ENCODE data around the gene GUK1.

Gene GUK1

GRCh38 chr1:228095161-228095560 lies 44.9 kb upstream of the GUK1 start:
- H3K4me3 ChIP-seq (ENCODE audit: low read length) = no peak overlapping the region
- H3F3A ChIP-seq (ENCODE audit: insufficient read depth, low read length) = peaks cover 45% of the 10 kb centered on the region
- TF ChIP-seq, protein P1, sequence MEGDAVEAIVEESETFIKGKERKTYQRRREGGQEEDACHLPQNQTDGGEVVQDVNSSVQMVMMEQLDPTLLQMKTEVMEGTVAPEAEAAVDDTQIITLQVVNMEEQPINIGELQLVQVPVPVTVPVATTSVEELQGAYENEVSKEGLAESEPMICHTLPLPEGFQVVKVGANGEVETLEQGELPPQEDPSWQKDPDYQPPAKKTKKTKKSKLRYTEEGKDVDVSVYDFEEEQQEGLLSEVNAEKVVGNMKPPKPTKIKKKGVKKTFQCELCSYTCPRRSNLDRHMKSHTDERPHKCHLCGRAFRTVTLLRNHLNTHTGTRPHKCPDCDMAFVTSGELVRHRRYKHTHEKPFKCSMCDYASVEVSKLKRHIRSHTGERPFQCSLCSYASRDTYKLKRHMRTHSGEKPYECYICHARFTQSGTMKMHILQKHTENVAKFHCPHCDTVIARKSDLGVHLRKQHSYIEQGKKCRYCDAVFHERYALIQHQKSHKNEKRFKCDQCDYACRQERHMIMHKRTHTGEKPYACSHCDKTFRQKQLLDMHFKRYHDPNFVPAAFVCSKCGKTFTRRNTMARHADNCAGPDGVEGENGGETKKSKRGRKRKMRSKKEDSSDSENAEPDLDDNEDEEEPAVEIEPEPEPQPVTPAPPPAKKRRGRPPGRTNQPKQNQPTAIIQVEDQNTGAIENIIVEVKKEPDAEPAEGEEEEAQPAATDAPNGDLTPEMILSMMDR (IDR thresholded peaks at IDR 0.05; ENCODE audit: low read length) = no peak
- no peak for TF ChIP-seq EZH2phosphoT487 (IDR thresholded peaks at IDR 0.05; ENCODE audit: low read length)
- TF ChIP-seq EZH2 (optimal IDR thresholded peaks at IDR 0.05; ENCODE audit: low read depth, low read length) = no peak
- H3K79me2 ChIP-seq (ENCODE audit: low read length) = peaks cover 100% of the 10 kb centered on the region
- H3K9me3 ChIP-seq (replicated peaks; ENCODE audit: insufficient read depth, low read length) = no peaks in the 10 kb centered on the region
- peaks cover 40% of the 10 kb centered on the region for H3K36me3 ChIP-seq (replicated peaks; ENCODE audit: insufficient read depth, low read length)
- peaks cover 94% of the 10 kb centered on the region for H4K20me1 ChIP-seq (ENCODE audit: insufficient read depth, low read length)
- no peaks in the 10 kb centered on the region for H3K9me2 ChIP-seq (replicated peaks; ENCODE audit: insufficient read depth, low read length)
- H3K27me3 ChIP-seq (replicated peaks; ENCODE audit: insufficient read depth, low read length) = no peaks in the 10 kb centered on the region
- no peak overlapping the region for H2AFZ ChIP-seq (ENCODE audit: low read length)
- DNase-seq = no peak
- no peak overlapping the region for H3K27ac ChIP-seq (ENCODE audit: low read length)
- H3K4me2 ChIP-seq (ENCODE audit: low read depth, low read length) = no peak overlapping the region
- H3K4me1 ChIP-seq (ENCODE audit: low read length) = peaks cover 16% of the 10 kb centered on the region
- no peak overlapping the region for H3K9ac ChIP-seq (ENCODE audit: low read length)

GRCh38 chr1:228095938-228096337 lies 44.1 kb upstream of the GUK1 start:
- Histone ChIP-seq H3K9me2 (replicated peaks; ENCODE audit: insufficient read depth, low read length) (no peaks in the 10 kb centered on the region), H3K4me1 (ENCODE audit: low read length) (peaks cover 8% of the 10 kb centered on the region), H3F3A (ENCODE audit: insufficient read depth, low read length) (peaks cover 45% of the 10 kb centered on the region), H3K79me2 (ENCODE audit: low read length) (peaks cover 98% of the 10 kb centered on the region), H3K27me3 (replicated peaks; ENCODE audit: insufficient read depth, low read length) (no peaks in the 10 kb centered on the region), H3K4me3 (ENCODE audit: low read length) (no peak overlapping the region), H3K27ac (ENCODE audit: low read length) (no peak overlapping the region), H3K9me3 (replicated peaks; ENCODE audit: insufficient read depth, low read length) (no peaks in the 10 kb centered on the region), H3K4me2 (ENCODE audit: low read depth, low read length) (no peak overlapping the region), H3K9ac (ENCODE audit: low read length) (no peak overlapping the region), H3K36me3 (replicated peaks; ENCODE audit: insufficient read depth, low read length) (peaks cover 40% of the 10 kb centered on the region), H4K20me1 (ENCODE audit: insufficient read depth, low read length) (peaks cover 90% of the 10 kb centered on the region), H2AFZ (ENCODE audit: low read length) (no peak overlapping the region)
- no peak for DNase-seq
- TF ChIP-seq, protein P1 (IDR thresholded peaks at IDR 0.05; ENCODE audit: low read length) = no peak
- TF ChIP-seq EZH2 (optimal IDR thresholded peaks at IDR 0.05; ENCODE audit: low read depth, low read length) = no peak
- TF ChIP-seq EZH2phosphoT487 (IDR thresholded peaks at IDR 0.05; ENCODE audit: low read length) = no peak

DNA sequence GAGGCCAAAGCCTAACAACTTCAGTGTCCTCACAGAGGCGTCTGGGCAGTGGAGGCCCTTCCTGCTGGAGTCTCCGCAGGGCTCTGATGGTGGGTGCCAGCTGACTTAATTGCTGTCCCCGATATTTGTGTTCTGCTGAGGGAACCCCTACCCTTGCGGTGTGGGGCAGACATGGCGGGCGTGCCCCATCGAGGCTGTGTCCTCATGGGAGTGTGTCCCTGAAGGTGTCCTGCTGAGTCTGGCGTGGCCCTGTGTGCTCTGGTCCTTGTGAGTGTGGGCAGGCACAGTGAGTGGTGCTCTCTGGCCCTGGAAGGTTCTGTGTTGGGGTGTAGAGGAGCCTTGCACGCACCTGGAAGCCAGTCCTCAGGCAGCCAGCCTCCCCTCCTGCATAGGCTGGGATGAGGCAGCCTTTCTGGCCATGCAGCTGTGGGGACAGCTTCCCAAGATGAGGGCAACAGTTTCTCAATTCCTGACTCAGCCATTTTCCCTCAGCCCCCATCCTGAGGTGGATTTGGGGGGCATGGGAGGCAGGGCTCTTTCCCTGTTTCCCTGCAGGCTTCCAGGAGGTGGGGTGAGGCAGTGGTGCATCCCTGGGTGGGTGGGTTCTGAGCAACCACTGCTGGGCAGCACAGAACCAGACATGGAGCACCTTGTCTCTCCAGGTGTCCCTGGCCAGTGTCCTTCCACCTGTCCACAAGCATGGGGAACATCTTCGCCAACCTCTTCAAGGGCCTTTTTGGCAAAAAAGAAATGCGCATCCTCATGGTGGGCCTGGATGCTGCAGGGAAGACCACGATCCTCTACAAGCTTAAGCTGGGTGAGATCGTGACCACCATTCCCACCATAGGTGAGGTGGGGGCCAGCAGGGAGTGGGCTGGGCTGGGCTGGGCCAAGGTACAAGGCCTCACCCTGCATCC lies 43.4 kb upstream of the GUK1 start:
- Histone ChIP-seq H3K27me3 (replicated peaks; ENCODE audit: insufficient read depth, low read length) (no peaks in the 10 kb centered on the region), H3K36me3 (replicated peaks; ENCODE audit: insufficient read depth, low read length) (peaks cover 36% of the 10 kb centered on the region), H2AFZ (ENCODE audit: low read length) (no peak overlapping the region), H3K4me3 (ENCODE audit: low read length) (no peak overlapping the region), H4K20me1 (ENCODE audit: insufficient read depth, low read length) (peaks cover 83% of the 10 kb centered on the region), H3K4me1 (ENCODE audit: low read length) (peaks cover 4% of the 10 kb centered on the region), H3K79me2 (ENCODE audit: low read length) (peaks cover 98% of the 10 kb centered on the region), H3K9me3 (replicated peaks; ENCODE audit: insufficient read depth, low read length) (no peaks in the 10 kb centered on the region), H3K9ac (ENCODE audit: low read length) (no peak overlapping the region), H3K27ac (ENCODE audit: low read length) (no peak overlapping the region), H3K4me2 (ENCODE audit: low read depth, low read length) (no peak overlapping the region), H3F3A (ENCODE audit: insufficient read depth, low read length) (peaks cover 49% of the 10 kb centered on the region), H3K9me2 (replicated peaks; ENCODE audit: insufficient read depth, low read length) (no peaks in the 10 kb centered on the region)
- DNase-seq = no peak
- TF ChIP-seq EZH2 (optimal IDR thresholded peaks at IDR 0.05; ENCODE audit: low read depth, low read length) (no peak), EZH2phosphoT487 (IDR thresholded peaks at IDR 0.05; ENCODE audit: low read length) (no peak)
- TF ChIP-seq, protein P1 (IDR thresholded peaks at IDR 0.05; ENCODE audit: low read length) = no peak
